HepG2 (cell line): ENCODE data around the gene TEKTIP1. TPM values are rescaled to one million over a fixed set of nuclear protein-coding genes. Genes with fewer than 3 reads are reported as not detected.

Experiments
- CHD4 ChIP-seq: fragments of 200-600 bp; sonication (generic); IDR thresholded peaks from 2 replicates; pipeline ENCODE4 v1.7.0; 2017; ENCODE audit warnings: mild to moderate bottlenecking, low read length, borderline replicate concordance
- MAFK ChIP-seq, 2 experiments: IDR thresholded peaks in 1 of 2; conservative IDR thresholded peaks in 1 of 2; 2 replicates each; pipeline ENCODE4 v1.6.1; 2011; ENCODE audit warnings: improper control_type of control experiment in 2 of 2, low read length in 2 of 2
- NKX3-1 ChIP-seq: sonication (generic); formaldehyde crosslinking; IDR thresholded peaks from 2 replicates; pipeline ENCODE4 v1.5.0; 2020; ENCODE audit warnings: missing genetic modification reagents
- PITX1 ChIP-seq: sonication (generic); formaldehyde crosslinking; IDR thresholded peaks from 2 replicates; pipeline ENCODE4 v1.5.1; 2020; ENCODE audit warnings: mild to moderate bottlenecking, missing genetic modification reagents
- PTBP1 ChIP-seq: fragments of 200-400 bp; formaldehyde crosslinking; IDR thresholded peaks from 2 replicates; pipeline ENCODE4 v1.6.1; 2018; ENCODE audit warnings: low read length, low read depth; ENCODE audit not compliant: poor library complexity, severe bottlenecking
- RBM39 ChIP-seq: fragments of 200-400 bp; formaldehyde crosslinking; IDR thresholded peaks from one replicate; pipeline ENCODE4 v1.6.1; 2018; ENCODE audit warnings: antibody characterized with exemption, mild to moderate bottlenecking, low read depth, low read length; ENCODE audit not compliant: poor library complexity, severe bottlenecking
- RFX3 ChIP-seq: IDR thresholded peaks from 2 replicates; pipeline ENCODE4 v1.6.1; 2016; ENCODE audit warnings: missing biosample characterization, missing genetic modification reagents
- SAP130 ChIP-seq: IDR thresholded peaks from 2 replicates; pipeline ENCODE4 v1.6.1; 2016; ENCODE audit warnings: low read depth
- SCMH1 ChIP-seq: sonication (generic); formaldehyde crosslinking; IDR thresholded peaks from 2 replicates; pipeline ENCODE4 v1.9.0; 2021; ENCODE audit warnings: missing genetic modification reagents, mild to moderate bottlenecking, borderline replicate concordance
- ZBED4 ChIP-seq: sonication (generic); formaldehyde crosslinking; IDR thresholded peaks from 2 replicates; pipeline ENCODE4 v1.4.0; 2020; ENCODE audit warnings: missing genetic modification reagents, borderline replicate concordance
- ZFYVE20 ChIP-seq: sonication (generic); formaldehyde crosslinking; IDR thresholded peaks from 2 replicates; pipeline ENCODE4 v1.8.0; 2023; ENCODE audit warnings: low read depth, mild to moderate bottlenecking, moderate library complexity, missing genetic modification reagents, borderline replicate concordance
- ZKSCAN5 ChIP-seq: sonication (generic); formaldehyde crosslinking; IDR thresholded peaks from 2 replicates; pipeline ENCODE4 v1.5.1; 2020; ENCODE audit warnings: mild to moderate bottlenecking, missing genetic modification reagents
- ZNF20 ChIP-seq: sonication (generic); formaldehyde crosslinking; IDR thresholded peaks from 2 replicates; pipeline ENCODE4 v1.4.0; 2020; ENCODE audit warnings: mild to moderate bottlenecking, moderate library complexity, missing genetic modification reagents
- ZNF292 ChIP-seq: sonication (generic); formaldehyde crosslinking; IDR thresholded peaks from 2 replicates; pipeline ENCODE4 v1.8.1; 2022; ENCODE audit warnings: mild to moderate bottlenecking, low read depth, missing genetic modification reagents, borderline replicate concordance
- ZNF687 ChIP-seq: sonication (generic); formaldehyde crosslinking; IDR thresholded peaks from 2 replicates; pipeline ENCODE4 v1.5.1; 2020; ENCODE audit warnings: mild to moderate bottlenecking, missing genetic modification reagents, moderate library complexity
- ZNF770 ChIP-seq: sonication (generic); formaldehyde crosslinking; IDR thresholded peaks from 2 replicates; pipeline ENCODE4 v1.5.0; 2020; ENCODE audit warnings: mild to moderate bottlenecking, missing genetic modification reagents
- ZNF775 ChIP-seq: sonication (generic); formaldehyde crosslinking; IDR thresholded peaks from 2 replicates; pipeline ENCODE4 v1.4.0; 2020; ENCODE audit warnings: missing genetic modification reagents, mild to moderate bottlenecking, moderate library complexity, borderline replicate concordance
- polyA plus RNA-seq, 8 experiments: library from polyadenylated mRNA; depleted of rRNA in 3 of 8; stranded (reverse) in 7 of 8; unstranded in 1 of 8; fragments of >200 nt; fragmentation: Illumina TruSeq in 4 of 8; extraction: Trizol in 4 of 8; gene quantifications; 2 replicates each; pipeline versions ENCODE4 v1.2.1 to v1.2.3, GENCODE V29; 2011 to 2016; ENCODE audit warnings: low read depth in 4 of 8, missing spikeins in 1 of 8, mixed read lengths in 1 of 8; ENCODE audit not compliant: insufficient read depth in 1 of 8
- total RNA-seq, 5 experiments: library from RNA; depleted of rRNA; stranded (reverse); fragments of >200 nt; fragmentation: Illumina TruSeq; extraction: Trizol; gene quantifications; 2 replicates each; pipeline ENCODE4 v1.2.3, GENCODE V29; 2016; ENCODE audit warnings: low read depth in 1 of 5

The TEKTIP1 gene
- total and polyA plus RNA-seq, 2 of the 13 experiments (the other 11 are each of a cell fraction or from before 2014, with no cell fraction given): not detected

GRCh38 chr19:3503036-3503572 is 35.9 kb upstream of the TEKTIP1 start (continued):
- TF ChIP-seq ZFYVE20 (CRISPR knock-in tag) (no peak), RFX3 (CRISPR knock-in tag) (no peak), ZNF770 (CRISPR knock-in tag) (peak; percentile 76), PTBP1 (no peak), MAFK (conservative IDR thresholded peaks at IDR 0.05 in 1 of 2, IDR thresholded peaks at IDR 0.05 in 1 of 2; ENCODE audit: low read length in 2 of 2) (peak; percentile 69 to 71), ZNF775 (CRISPR knock-in tag) (no peak), SCMH1 (CRISPR knock-in tag) (no peak), ZNF20 (CRISPR knock-in tag) (no peak), ZBED4 (CRISPR knock-in tag) (no peak), ZKSCAN5 (CRISPR knock-in tag) (no peak), RBM39 (no peak), CHD4 (no peak), ZNF687 (CRISPR knock-in tag) (peak; percentile 44), NKX3-1 (CRISPR knock-in tag) (no peak), SAP130 (peak; percentile 18; the same call in 1 of the 2 replicates), PITX1 (CRISPR knock-in tag) (no peak), ZNF292 (CRISPR knock-in tag) (0 out of 2 replicates have a peak, but pooled peaks have one; percentile 17)
